NCI-H1092 (cell line): ENCODE measurements around the gene PEX16.
"Not testable (repeated sequence)": the region's sequence is repeated elsewhere in the genome, so short reads cannot be mapped to it uniquely, and the experiment has no call there.

ENCODE experiments used
- DNase-seq: peaks from one replicate; lab custom pipeline; 2025; lab: John Stamatoyannopoulos, UW

PEX16 gene

DNA sequence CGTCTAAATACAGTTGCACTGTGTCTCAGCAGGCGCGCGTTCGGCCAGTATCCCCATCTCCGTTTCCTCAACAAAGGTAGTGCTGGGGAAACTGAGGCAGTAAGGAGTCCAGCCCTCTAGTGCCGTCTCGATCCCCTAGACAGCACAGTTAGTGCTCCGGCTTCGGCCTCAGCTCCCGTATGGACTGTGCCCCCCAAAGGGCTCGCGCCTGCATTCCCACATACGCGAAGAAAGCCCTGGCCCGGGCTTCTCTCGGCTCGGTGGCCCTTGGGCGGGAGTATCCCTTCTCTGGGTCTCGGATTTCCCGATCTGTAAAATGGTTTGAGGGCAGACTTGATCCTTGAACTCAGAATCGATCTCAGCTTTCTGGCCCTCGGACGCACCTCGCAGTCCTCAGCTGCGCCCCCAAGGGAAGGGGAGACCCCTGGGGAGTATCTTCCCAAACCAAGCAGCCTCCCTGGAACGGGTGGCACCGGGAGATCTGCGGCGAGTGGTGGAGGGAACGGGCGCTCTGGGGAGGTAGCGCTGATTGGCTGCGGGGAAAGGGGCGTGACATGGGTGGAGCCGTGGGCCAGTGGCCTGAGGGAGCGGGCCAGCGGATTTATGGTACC lies 759 bp upstream of the PEX16 start:
- peak; percentile 74 for DNase-seq

GRCh38 chr11:45917286-45917622 lies 423 bp downstream of the PEX16 start:
- DNase-seq, result no peak

DNA sequence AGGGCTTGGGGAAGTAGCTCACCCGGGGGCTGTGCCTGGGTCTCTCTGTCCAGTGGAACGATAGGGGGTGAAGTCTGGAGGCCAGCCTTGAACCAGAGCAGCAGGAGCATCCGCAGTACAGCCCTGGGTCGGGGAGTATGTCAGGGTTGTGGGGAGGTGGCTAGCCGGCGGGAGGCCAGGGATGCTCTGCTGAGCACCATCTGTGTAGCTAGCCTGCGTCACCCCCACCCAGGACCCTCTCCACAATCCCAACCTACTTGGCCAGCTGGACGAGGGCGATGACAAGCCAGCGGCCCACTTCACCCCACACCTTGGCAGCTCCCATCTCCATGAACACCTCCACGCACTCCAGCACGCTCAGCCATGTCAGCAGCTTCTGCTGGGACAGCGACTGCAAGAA lies 2.2 kb downstream of the PEX16 start:
- DNase-seq, result no peak

DNA sequence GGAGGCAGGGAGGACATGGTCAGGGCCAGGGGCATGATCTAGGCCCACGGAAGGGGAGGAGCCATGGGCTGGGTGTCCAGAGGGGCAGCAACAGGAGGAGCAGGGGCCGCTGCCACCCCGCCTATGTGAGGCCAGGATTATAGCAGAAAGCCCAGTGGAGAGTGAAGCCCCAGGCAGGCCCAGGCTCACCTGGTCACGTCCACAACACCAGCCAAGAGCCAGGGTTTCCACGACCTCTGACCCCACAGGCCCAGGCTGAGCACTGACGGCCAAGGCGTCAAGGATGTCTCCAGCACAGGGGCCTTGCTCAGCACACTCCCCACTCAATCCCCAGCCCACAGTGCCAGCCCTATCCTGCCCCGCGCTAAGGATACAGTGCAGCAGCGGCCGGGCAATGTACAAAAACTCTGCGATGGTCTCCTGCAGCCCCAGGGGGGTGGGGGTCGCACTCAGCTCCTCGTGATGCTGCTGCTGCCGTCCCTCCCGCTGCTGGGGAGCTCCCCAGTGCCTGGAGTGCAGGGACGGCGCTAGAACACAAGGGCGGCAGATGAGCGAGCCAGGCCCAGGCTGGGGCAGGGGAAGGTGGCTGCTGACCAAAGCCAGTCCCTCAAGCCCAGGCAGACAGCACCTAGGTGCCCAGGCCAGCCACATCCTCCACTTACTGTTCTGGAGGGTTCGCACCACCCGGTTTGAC lies 3.6 kb downstream of the PEX16 start:
- DNase-seq, result no peak

GRCh38 chr11:45913514-45913913 lies 4.2 kb downstream of the PEX16 start:
- no peak for DNase-seq

GRCh38 chr11:45910623-45911022 lies 7.1 kb downstream of the PEX16 start:
- DNase-seq, result no peak

DNA sequence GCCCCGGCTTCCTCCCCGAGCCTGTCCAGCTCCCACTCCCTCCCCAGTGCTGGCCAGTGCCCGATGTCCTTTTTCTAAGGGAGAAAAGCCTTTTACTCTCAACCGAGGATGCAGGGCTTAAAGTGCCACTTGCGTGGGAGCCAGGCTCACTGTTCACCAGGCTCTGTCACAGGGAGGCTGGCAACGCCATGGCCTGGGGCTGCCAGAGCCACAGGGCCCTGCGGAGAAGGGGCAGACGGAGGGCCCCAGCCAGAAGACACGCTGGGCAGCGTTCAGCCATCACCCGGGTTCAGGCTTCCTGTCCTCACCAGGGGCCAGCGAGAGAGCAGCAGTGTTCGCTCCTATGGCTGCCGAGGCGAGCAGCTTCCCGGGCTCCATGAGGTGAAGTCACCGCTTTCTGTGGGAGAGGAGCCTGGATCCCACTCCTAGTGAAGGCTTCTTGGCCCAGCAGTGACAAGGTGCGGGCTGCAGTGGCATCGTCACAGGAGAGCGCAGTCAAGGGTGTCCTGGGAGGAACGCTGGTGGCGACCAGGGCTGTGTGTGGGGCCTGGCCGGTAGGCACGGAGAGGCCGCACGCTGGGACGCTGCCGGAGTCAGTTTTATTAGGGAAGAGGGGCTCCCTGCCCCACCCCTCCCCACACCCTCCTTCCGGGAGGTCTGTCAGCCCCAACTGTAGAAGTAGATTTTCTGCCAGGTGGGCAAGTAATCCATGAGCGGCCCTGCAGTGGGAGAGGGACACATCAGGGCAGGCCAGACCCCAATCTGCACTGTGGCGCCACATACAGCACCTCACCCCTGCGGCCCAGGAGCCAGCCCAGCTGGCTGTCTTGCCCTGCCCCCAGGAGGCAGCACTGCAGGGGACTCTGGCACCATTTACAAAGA lies 7.8 kb downstream of the PEX16 start:
- DNase-seq, result no peak

DNA sequence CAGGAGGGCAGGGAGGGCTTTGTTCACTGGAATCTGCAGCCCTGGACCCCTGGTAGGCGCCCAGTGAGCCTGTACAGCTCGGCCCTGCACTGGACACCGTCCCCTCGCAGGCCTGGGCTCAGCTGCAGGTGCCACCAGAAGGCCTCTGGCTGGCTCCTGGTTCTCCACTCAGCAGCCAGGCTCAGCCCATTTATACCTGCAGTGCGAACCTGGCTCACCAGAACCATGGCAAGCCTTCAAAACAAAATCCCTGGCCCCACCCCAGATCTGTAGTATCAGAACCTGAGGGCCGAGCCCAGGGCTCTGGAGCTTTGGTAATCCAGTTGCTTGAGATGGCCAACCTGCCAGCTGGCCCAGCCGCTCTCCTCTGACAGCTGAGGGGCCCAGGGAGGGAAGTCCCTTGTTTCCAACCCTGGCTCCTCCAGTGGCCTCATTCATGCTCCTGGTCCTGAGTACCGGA lies 9.7 kb downstream of the PEX16 start:
- no peak for DNase-seq

DNA sequence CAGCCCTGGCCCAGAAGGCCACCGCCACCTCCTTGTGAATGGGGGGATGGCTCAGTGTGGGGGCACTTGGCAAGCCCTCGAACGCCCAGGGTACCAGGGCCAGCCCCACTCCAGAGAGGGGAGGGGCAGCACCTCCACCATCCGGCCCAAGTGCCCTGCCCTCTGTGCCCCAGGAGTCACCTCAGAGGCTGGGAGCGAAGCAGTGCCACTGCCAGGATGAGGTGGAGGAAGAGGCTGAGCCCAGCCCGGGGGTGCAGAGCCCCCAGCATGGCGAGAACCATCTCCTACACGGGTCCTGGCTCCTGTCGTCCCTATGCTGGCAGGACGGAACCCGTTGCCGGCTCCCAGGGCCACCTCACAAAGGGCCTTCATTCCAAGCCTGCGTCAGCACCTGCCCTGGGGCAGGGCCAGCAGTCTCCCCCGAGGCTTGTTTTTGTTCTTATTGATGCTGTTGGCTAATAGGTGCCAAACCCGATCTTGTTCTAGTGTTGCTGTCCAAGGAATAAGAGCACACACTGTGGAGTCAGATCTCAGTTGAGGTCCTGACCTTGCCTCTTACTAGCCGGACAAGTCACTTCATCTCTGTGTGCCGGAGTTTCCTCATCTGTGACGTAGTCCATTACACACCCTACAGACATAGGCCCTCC lies 10.6 kb downstream of the PEX16 start, which contains the start of gene FREY1:
Gene FREY1, minus strand, starts transcription at position 307 of the 647 bp plus-strand sequence. Its CDS starts 26 bp downstream, at position 281.
- no peak for DNase-seq

DNA sequence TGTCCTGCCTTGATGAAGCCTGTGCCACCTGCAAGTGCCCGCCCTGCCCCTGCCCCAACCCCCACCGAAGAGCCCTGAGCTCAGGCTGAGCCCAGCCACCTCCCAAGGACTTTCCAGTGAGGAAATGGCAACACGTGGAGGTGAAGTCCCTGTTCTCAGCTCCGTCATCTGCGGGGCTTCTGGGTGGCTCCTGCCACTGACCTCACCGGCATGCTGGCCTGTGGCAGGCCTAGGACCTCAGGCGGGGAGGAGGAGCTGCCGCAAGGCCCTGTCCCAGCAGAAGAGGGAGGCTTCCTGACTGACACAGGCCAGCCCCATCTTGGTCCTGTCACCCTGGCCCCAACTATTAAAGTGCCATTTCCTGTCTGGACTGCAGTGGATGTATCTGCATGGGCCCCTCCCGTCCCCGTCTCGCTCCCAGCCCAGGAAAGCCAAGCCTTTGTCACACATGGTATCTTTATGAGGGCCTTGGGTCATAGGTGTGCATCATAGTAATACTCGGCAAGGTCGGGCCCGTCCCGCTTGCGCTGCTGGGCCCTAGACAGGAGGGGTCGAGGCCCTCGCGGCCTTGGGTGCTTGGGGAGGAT lies 11.5 kb downstream of the PEX16 start:
- no peak for DNase-seq

DNA sequence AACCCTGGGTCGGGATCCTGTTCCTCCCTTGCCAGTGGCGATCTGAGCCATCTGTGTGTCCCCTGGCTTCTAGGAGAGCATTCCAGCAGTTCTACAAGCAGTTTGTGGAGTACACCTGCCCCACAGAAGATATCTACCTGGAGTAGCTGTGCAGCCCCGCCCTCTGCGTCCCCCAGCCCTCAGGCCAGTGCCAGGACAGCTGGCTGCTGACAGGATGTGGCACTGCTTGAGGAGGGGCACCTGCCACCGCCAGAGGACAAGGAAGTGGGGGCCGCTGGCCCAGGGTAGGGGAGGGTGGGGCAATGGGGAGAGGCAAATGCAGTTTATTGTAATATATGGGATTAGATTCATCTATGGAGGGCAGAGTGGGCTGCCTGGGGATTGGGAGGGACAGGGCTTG lies 12.1 kb downstream of the PEX16 start:
- not testable (repeated sequence) for DNase-seq

DNA sequence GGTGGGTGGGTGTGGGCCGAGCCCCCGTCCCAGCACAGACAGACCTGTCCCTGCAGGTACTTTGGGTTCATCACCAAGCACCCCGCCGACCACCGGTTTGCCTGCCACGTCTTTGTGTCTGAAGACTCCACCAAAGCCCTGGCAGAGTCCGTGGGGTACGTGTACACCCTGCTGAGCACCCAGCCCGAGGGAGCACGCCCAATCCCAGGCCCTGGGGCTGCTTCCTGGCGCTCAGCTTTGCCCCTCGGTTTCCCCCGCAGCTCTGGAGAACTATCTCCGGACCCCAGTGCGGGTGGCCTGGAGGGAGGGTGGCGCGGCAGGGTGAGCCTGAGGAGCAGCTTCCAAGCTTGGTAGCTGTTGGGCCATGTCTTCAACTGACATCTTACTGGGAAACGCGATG lies 12.6 kb downstream of the PEX16 start:
- no peak for DNase-seq

GRCh38 chr11:45904309-45904915 lies 13.3 kb downstream of the PEX16 start:
- DNase-seq, result no peak

DNA sequence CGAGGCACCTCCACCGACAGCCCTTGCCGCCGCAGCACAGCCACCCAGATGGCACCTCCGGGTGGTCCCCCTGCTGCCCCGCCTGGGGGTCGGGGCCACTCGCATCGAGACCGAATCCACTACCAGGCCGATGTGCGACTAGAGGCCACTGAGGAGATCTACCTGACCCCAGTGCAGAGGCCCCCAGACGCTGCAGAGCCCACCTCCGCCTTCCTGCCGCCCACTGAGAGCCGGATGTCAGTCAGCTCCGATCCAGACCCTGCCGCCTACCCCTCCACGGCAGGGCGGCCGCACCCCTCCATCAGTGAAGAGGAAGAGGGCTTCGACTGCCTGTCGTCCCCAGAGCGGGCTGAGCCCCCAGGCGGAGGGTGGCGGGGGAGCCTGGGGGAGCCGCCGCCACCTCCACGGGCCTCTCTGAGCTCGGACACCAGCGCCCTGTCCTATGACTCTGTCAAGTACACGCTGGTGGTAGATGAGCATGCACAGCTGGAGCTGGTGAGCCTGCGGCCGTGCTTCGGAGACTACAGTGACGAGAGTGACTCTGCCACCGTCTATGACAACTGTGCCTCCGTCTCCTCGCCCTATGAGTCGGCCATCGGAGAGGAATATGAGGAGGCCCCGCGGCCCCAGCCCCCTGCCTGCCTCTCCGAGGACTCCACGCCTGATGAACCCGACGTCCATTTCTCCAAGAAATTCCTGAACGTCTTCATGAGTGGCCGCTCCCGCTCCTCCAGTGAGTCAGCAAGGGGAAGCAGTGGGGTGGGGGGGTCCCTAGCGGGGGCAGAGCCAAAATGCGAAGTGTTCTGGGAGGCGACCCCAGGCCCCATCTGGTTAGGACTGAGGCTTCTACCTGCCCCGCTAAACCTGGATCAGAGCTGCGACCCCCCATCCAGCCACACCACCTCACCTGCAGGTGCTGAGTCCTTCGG lies 15.0 kb downstream of the PEX16 start:
- no peak for DNase-seq

GRCh38 chr11:45901626-45902025 lies 16.1 kb downstream of the PEX16 start:
- no peak for DNase-seq

- peak; percentile 47 for DNase-seq
Measured at GRCh38 chr11:45900916-45901617, 16.6 kb downstream of the PEX16 start.

DNA sequence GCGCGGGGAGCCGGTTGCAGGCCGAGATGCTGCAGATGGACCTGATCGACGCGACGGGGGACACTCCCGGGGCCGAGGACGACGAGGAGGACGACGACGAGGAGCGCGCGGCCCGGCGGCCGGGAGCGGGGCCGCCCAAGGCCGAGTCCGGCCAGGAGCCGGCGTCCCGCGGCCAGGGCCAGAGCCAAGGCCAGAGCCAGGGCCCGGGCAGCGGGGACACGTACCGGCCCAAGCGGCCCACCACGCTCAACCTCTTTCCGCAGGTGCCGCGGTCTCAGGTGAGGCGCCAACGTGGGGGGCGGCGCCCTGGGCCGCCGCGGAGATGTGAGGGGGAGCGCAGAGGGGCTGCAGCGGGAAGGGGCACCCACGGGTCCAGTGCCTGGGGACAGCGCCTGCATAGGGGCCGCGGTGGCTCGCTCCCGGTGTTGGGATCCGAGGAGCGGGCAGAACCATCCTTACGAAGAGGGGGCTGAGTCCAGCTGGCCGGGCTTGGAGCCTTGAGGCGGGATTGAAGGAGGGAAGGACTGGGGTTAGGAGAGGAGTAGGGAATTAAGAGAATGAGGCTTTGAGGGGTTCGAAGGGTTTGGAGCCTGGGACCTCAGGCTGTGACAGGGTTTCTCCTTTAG lies 17.4 kb downstream of the PEX16 start:
- DNase-seq, result not testable (repeated sequence)

- peak; percentile 95 for DNase-seq
Measured at GRCh38 chr11:45899448-45900174, 18.1 kb downstream of the PEX16 start.

- DNase-seq, result no peak
Measured at GRCh38 chr11:45899086-45899447, 18.6 kb downstream of the PEX16 start.
